Effector memory CD4-positive, alpha-beta T cell (primary cell): ENCODE measurements around the gene RNF2.

Source experiments
- DNase-seq, 3 donors: peaks; one replicate each; pipeline ENCODE4 v3.0.0-alpha.2; 2020
- H3K27ac ChIP-seq: 2 replicates; pipeline ENCODE4 v1.7.0; 2013; ENCODE audit warnings: mild to moderate bottlenecking, low read length, moderate library complexity; ENCODE audit not compliant: insufficient read depth, poor library complexity, severe bottlenecking
- H3K27me3 ChIP-seq: replicated peaks from 2 replicates; pipeline ENCODE4 v1.7.0; 2013; ENCODE audit warnings: mild to moderate bottlenecking, low read length; ENCODE audit not compliant: insufficient read depth, control insufficient read depth, poor library complexity, severe bottlenecking
- H3K36me3 ChIP-seq: 2 replicates; pipeline ENCODE4 v1.7.0; 2013; ENCODE audit warnings: mild to moderate bottlenecking, low read length, moderate library complexity; ENCODE audit not compliant: control insufficient read depth, insufficient read depth
- H3K4me1 ChIP-seq: 2 replicates; pipeline ENCODE4 v1.7.0; 2013; ENCODE audit warnings: low read length, mild to moderate bottlenecking; ENCODE audit not compliant: control insufficient read depth, insufficient read depth, poor library complexity, severe bottlenecking
- H3K4me3 ChIP-seq: 2 replicates; pipeline ENCODE4 v1.7.0; 2013; ENCODE audit warnings: low read length, low read depth, mild to moderate bottlenecking; ENCODE audit not compliant: insufficient read depth, poor library complexity, severe bottlenecking
- H3K9me3 ChIP-seq: 2 replicates; pipeline ENCODE4 v1.7.0; 2013; ENCODE audit warnings: mild to moderate bottlenecking, low read length, moderate library complexity; ENCODE audit not compliant: control insufficient read depth

RNF2 gene

GRCh38 chr1:185027252-185027882, 18.0 kb upstream of the RNF2 start:
- no peaks in the 10 kb centered on the region for H3K4me1 ChIP-seq
- H3K27ac ChIP-seq = no peak overlapping the region
- H3K27me3 ChIP-seq = no peaks in the 10 kb centered on the region
- DNase-seq = no peak
- H3K36me3 ChIP-seq = no peaks in the 10 kb centered on the region
- H3K4me3 ChIP-seq = no peak overlapping the region
- H3K9me3 ChIP-seq = no peaks in the 10 kb centered on the region

DNA sequence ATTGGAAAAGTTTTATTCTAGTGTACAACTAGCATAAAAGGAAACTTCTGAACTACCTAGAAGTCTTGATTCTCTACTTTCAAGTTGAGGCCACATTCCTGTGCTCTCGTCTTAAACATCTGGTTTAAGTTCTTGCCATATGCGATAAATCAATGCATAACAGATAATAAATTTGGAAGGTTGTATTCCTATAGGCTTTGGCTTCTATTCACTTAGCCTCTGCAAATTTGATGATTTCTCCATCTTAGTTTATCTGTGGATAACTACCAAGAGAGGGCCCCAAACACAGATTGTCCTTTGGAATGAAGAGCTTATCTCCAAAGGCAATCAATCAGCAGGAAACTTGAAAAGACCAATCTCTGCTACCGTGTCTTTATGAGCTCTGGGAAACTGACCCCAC, 11.7 kb upstream of the RNF2 start:
- no peak overlapping the region for H3K27ac ChIP-seq
- no peaks in the 10 kb centered on the region for H3K27me3 ChIP-seq
- no peaks in the 10 kb centered on the region for H3K9me3 ChIP-seq
- H3K4me3 ChIP-seq = no peak overlapping the region
- no peaks in the 10 kb centered on the region for H3K36me3 ChIP-seq
- no peak for DNase-seq
- H3K4me1 ChIP-seq = no peaks in the 10 kb centered on the region

GRCh38 chr1:185035258-185035657, 10.1 kb upstream of the RNF2 start:
- H3K27ac ChIP-seq = no peak overlapping the region
- H3K4me1 ChIP-seq = no peaks in the 10 kb centered on the region
- no peaks in the 10 kb centered on the region for H3K9me3 ChIP-seq
- no peak for DNase-seq
- no peaks in the 10 kb centered on the region for H3K27me3 ChIP-seq
- no peaks in the 10 kb centered on the region for H3K36me3 ChIP-seq
- H3K4me3 ChIP-seq = no peak overlapping the region

DNA sequence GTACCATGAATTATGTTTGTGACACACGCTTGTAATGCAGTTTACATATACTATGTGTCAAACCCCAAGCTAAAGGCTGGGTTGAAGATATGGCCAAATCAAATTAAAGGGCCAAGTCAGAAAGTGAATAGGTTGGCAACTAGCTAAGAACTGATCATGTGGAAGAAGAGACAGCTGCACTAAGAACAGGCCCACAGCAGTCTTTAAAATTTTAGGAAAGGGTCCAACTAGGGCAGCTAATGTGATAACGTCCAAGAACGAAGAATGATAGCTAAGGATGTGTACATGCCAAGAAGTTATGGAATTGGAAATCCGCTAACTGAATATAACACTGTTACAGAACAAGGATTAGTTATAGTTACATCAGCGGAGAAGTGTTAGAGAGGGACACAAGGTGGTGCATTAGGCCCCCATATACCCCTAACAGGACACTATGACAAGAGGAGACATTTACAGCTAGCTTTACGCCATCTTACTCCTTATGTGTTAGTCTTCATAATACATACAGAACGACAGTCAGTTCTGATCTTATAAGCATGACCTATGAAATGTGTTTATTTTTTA, 6.5 kb upstream of the RNF2 start:
- no peak for DNase-seq
- Histone ChIP-seq H3K27me3 (no peaks in the 10 kb centered on the region), H3K4me1 (no peaks in the 10 kb centered on the region), H3K36me3 (no peaks in the 10 kb centered on the region), H3K4me3 (no peak overlapping the region), H3K9me3 (no peaks in the 10 kb centered on the region), H3K27ac (no peak overlapping the region)

GRCh38 chr1:185039726-185040407, 5.5 kb upstream of the RNF2 start:
- Histone ChIP-seq H3K36me3 (no peaks in the 10 kb centered on the region), H3K27me3 (no peaks in the 10 kb centered on the region), H3K4me1 (no peaks in the 10 kb centered on the region), H3K4me3 (no peak overlapping the region), H3K9me3 (no peaks in the 10 kb centered on the region), H3K27ac (no peak overlapping the region)
- no peak for DNase-seq

GRCh38 chr1:185040408-185040735, 5.0 kb upstream of the RNF2 start:
- Histone ChIP-seq H3K27ac (no peak overlapping the region), H3K36me3 (no peaks in the 10 kb centered on the region), H3K9me3 (no peaks in the 10 kb centered on the region), H3K4me1 (no peaks in the 10 kb centered on the region), H3K27me3 (no peaks in the 10 kb centered on the region), H3K4me3 (no peak overlapping the region)
- no peak for DNase-seq

DNA sequence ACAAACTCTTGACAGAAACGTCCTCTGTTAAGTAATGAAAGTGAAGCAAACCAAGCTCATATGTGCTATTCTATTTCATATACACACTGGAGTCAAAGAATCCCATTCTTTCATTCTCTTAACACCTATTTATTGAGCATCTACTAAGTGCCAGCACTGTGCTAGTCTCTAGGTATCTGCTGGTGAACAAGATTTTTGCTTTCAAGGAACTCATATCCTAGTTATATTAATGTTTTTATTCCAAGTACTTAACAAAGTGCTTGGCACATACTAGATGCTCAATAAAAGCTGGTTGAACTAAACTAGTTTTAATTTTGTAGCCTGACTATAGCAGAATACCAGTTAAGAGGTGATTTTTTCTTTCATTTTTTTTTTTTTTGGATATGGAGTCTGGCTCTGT, 3.6 kb upstream of the RNF2 start:
- no peaks in the 10 kb centered on the region for H3K27me3 ChIP-seq
- H3K4me3 ChIP-seq = no peak overlapping the region
- H3K36me3 ChIP-seq = no peaks in the 10 kb centered on the region
- no peak for DNase-seq
- no peaks in the 10 kb centered on the region for H3K9me3 ChIP-seq
- H3K4me1 ChIP-seq = peaks cover under 1% of the 10 kb centered on the region
- no peak overlapping the region for H3K27ac ChIP-seq

- no peak for DNase-seq
- no peaks in the 10 kb centered on the region for H3K36me3 ChIP-seq
- H3K4me3 ChIP-seq = no peak overlapping the region
- H3K9me3 ChIP-seq = no peaks in the 10 kb centered on the region
- peaks cover 7% of the 10 kb centered on the region for H3K4me1 ChIP-seq
- no peaks in the 10 kb centered on the region for H3K27me3 ChIP-seq
- H3K27ac ChIP-seq = no peak overlapping the region
Measured at GRCh38 chr1:185042737-185043136, 2.6 kb upstream of the RNF2 start.

GRCh38 chr1:185044387-185044786, 971 bp upstream of the RNF2 start:
- Histone ChIP-seq H3K4me3 (no peak overlapping the region), H3K36me3 (no peaks in the 10 kb centered on the region), H3K4me1 (peaks cover 7% of the 10 kb centered on the region), H3K27me3 (no peaks in the 10 kb centered on the region), H3K27ac (no peak overlapping the region), H3K9me3 (no peaks in the 10 kb centered on the region)
- DNase-seq = no peak

DNA sequence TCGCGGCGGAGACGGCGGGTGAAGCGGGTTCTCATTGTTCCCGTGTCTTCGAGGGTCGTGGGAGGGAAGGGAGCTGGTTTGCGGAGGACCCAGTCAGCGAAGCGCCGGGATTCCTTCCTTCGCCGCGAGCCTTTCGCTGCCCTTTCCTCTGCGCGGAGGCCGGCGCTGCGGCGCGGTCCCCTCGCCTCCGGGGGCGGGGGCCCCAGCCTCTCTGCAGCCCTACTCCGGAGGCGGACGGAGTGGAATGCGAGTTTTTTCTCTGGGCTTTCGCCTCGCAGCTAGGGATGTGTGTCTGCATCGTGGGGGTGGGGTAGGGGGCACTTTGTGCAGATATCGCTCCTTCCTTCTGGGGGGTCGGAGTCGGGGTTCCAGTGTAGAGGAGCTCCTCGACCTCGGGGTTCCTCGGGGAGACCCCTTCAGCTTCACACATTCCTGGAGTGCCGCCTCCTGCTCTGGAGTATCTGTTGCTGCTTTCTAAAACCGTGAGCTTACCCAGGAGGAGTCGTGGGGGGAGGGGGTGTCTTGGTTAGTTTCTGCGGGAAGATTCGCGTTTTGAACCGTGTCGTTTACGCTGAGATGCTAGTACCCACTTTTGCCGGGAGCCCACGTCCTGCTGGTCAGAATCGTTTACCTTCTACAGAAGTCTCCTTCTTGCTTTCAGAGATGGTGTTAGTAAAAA, 595 bp downstream of the RNF2 start:
- peaks cover 7% of the 10 kb centered on the region for H3K4me1 ChIP-seq
- no peaks in the 10 kb centered on the region for H3K27me3 ChIP-seq
- peak overlapping the region; percentile 75 for H3K27ac ChIP-seq
- H3K36me3 ChIP-seq = no peaks in the 10 kb centered on the region
- H3K4me3 ChIP-seq = peak overlapping the region; percentile 97
- H3K9me3 ChIP-seq = no peaks in the 10 kb centered on the region
- peak in 1 of 3 donors; percentile 3 for DNase-seq
